Testis (tissue), 2 donors: ENCODE data around the gene HMX3.

Experiments
- CTCF ChIP-seq, 3 experiments: fragments of 450-650 bp in 2 of 3; fragments of 200-600 bp in 1 of 3; sonication (generic) in 1 of 3; IDR thresholded peaks; one replicate each; pipeline ENCODE4 v1.5.1; 2016 to 2019; ENCODE audit warnings: antibody characterized with exemption in 3 of 3, mild to moderate bottlenecking in 2 of 3, moderate library complexity in 1 of 3
- POLR2A ChIP-seq: fragments of 450-650 bp; IDR thresholded peaks from one replicate; pipeline ENCODE4 v1.6.1; 2017; ENCODE audit warnings: antibody characterized with exemption, mild to moderate bottlenecking, moderate library complexity

- TF ChIP-seq CTCF (IDR thresholded peaks at IDR 0.05) (no peak), POLR2A (no peak)
These were observed 20.3 kb downstream of the HMX3 start for GRCh38 chr10:123156078-123156477.
